NCI-H345 (cell line): ENCODE data around the gene TGFA.

Experiments used
- DNase-seq: peaks from one replicate; lab custom pipeline; 2025; lab: John Stamatoyannopoulos, UW

TGFA gene

DNA sequence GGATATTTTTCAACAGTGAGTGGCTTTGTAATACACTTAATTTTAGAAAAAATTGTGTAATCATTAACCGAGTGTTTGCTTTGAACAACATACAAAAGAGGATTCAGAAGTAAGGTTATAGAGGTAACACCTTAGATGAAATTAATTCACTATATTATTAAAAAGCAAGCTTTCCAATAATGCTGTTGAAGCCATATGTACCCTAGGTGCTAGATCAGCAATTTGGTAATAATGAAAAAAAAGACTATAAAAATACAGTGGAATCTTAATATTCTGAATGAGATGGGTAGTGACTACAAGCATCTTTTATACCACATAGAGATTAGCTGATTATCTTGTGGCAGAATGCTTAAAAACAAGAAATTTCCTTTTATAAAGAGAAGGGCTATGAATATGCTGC lies 136.6 kb downstream of the TGFA start:
- no peak for DNase-seq

DNA sequence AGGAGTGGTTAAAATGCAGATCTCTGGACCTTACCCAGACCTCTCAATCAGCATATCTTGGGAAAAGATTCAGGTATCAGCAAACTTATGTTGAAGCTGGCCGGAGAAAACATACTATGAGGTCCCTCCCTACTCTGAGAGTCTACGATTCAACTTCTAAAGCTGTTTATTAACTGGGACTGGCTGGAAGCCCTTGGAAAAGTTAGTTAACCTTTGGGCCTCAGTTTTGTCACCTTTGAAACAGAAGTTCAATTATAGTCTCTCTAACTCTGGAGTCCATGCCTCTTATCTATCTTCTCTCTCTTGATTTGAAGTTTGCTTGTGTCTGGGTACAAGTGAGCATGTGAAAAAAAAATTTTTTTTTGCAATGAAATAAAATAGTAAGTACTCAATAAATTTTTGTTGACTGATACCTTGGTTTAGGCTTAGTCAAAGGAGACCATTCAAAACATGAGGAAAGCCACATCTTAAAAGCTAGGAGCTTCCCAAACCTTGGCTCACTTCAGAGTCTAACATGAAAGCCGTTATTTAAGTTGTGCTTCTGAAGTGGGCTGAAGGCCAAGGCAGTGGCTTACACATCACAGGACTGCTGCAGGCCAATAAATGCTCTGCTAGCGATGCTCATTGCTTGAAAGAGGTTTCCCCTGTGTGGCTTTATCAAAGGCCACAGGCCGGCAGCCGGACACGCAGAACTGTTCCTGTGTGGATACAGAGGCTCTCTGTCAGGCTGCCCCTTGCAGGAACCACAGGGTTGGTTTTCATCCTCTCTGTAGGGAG lies 141.1 kb downstream of the TGFA start:
- no peak for DNase-seq

DNA sequence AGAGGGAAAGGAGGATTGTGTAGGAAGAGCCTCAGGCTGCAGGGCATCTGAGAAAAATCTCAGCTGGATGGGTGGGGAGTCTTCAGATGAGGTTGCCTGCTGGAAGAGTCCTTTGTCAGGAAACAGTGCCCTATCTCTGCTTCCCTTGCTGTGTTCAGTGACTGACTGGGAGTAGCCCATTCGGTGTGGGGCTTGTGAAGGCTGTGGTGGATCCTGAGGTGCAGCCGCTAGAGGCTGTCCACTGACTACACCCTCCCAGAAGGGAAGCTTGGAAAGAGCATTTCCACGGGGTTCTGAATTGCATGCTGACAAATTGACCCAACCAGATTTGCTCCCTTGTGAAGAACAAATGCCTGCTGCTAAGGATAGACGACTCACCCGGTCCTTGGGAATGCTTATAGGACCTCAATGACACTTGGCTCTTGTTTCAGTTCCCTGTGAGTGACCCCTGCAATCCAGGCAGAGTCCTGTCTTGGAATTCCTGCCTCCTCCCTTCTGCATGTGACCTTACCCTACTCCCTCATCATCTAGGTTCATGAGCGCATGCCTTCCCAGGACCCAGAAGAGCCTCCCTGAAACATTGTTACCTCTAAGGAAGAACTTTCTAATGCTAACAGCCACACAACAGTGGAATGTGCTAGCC lies 142.0 kb downstream of the TGFA start:
- no peak for DNase-seq

DNA sequence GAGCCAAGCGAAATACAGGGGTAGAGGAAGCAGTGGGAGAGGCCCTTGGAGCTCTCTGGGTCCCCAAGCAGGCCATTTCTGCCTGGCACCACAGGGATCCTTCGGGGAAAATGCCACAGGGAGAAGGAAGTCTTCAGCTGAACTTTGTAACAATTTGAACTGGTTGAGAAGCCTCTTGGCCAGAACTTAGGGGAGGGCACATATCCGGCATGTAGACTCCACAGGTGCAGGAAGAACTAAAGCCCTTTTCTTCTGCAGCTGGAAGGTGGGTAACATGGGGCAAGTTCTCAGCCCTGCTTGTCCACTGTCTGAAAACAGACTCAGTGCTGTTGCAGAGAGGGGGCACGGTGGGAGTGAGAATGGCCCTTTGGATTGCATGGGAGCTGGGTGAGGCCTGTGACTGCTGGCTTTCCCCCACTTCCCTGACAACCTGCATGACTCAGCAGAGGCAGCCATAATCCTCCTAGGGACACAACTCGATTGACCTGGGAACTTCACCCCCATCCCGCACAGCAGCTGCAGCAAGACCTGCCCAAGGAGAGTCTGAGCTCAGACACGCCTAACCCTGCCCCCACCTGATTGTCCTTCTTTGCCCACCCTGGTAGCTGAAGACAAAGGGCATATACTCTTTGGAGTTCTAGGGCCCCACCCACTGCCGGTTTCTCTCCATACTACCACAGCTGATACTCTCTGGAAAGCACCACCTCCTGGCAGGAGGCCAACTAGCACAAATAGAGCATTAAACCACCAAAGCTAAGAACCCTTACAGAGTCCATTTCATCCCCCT lies 150.2 kb downstream of the TGFA start:
- peak; percentile 83 for DNase-seq

DNA sequence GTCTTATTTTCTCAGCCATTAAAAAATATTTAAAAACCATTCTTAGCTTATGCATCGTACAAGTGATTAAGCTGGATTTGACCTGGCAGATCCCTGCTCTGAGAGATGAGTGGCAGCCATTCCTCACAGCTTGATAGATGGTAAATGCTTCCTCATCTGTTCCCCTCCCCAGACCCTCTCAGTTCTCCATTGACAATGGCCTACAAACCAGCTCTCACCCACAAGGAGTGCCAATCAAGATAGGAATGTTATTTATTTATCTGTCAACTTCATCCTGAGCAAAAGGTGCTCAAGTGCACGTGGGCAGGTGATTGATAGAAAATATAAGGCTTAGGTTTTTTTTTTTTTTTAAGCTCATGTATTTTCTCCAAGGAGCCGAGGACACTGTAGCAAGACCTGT lies 153.1 kb downstream of the TGFA start:
- DNase-seq = no peak

DNA sequence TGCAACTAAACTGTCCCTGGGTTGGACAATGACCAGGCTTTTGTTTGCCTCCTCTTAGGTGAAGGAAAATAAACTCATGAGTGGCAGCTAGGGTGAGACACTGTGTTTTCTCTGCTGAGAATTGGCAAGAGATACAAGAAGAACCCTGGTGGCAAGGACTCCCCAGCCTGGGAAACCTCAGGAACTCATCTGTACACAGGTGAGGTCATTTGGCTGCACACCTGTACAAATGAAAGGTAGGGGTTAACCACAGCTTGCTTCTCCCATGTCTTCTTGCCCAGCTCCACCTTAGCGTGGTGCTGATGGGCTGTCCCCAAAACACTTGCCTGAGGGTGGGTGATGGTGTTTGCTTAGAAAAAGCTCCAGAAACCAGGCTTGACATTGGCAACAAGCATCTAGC lies 154.6 kb downstream of the TGFA start:
- no peak for DNase-seq
